Pons (tissue), 1 donor: ENCODE data around the gene SYNRG.
A peak's percentile ranks its signal among the peaks of the same experiment; 100 is the strongest.
"Not testable (repeated sequence)": the region's sequence is repeated elsewhere in the genome, so short reads cannot be mapped to it uniquely, and the experiment has no call there.

Experiments
- DNase-seq: peaks from one replicate; pipeline ENCODE4 v3.0.0-alpha.2; 2016; ENCODE audit warnings: low spot score

The SYNRG gene

DNA sequence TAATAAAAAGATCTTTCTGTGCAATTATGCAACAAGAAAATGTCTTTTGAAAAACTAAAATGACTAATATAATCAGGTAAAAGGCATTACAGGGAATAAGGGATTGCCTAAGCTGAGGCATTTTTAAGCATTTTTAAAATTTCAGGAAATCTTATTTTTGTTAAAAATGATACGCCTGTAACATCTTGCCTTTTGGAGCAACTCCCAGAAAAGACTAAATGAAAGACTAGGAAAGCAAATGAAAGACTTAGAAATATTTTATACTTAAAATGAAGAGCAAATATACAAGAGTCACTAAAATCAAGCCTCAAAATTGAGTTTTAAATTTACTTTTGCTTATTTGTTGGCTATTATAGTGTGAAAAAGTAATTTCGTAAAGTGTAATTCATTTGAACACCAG, 63.7 kb downstream of the SYNRG start:
- DNase-seq, result no peak

DNA sequence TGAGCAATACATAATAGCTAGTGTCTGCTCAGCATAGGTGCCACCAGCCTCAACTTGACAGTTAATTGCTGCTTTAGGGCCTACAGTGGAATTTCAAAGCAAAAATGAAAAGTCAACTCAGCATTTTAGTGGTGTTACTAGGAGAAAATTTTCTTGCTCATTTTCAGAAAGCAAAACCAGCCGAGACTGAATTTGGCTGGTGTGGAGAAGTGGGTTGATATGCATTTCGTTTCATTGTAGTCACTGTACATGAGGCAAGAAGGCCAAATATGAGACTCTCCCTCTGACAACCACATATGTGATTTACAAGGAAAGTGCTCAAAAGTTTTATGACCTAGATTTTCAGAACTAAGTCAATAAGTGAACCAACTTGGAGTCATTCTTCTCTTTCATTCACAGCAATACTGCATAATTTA, 65.6 kb downstream of the SYNRG start:
- DNase-seq, result no peak

GRCh38 chr17:37541880-37542660, 67.1 kb downstream of the SYNRG start:
- no peak for DNase-seq

GRCh38 chr17:37538981-37539659, 70.1 kb downstream of the SYNRG start:
- DNase-seq, result no peak

DNA sequence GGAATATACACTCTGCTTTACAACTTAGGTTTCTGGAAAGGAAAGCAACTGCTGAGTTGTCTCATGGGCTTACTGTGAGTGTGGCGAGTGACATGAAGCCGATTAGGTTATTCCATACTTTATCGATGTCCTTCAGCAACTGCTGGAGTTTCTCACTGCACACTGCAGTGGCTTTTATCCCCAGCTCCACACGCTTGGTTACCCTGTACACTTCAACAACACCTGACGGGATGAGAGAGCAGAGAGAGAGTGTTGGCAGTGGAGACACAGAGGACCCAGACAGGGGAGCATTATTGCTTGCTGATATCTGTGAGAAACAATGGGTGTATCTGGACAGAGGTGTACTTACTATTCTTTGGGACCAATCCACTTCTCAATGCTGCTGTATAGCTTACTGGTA, 73.3 kb downstream of the SYNRG start:
- no peak for DNase-seq

GRCh38 chr17:37532756-37533155, 76.5 kb downstream of the SYNRG start:
- DNase-seq, result no peak

- DNase-seq, result no peak
Observed at GRCh38 chr17:37530420-37530819, 78.8 kb downstream of the SYNRG start.

- peak; percentile 62 for DNase-seq
Observed at GRCh38 chr17:37527249-37527851, 81.9 kb downstream of the SYNRG start.

GRCh38 chr17:37523715-37524219, 85.5 kb downstream of the SYNRG start:
- no peak for DNase-seq

- no peak for DNase-seq
Observed at GRCh38 chr17:37521821-37522220, 87.4 kb downstream of the SYNRG start.

DNA sequence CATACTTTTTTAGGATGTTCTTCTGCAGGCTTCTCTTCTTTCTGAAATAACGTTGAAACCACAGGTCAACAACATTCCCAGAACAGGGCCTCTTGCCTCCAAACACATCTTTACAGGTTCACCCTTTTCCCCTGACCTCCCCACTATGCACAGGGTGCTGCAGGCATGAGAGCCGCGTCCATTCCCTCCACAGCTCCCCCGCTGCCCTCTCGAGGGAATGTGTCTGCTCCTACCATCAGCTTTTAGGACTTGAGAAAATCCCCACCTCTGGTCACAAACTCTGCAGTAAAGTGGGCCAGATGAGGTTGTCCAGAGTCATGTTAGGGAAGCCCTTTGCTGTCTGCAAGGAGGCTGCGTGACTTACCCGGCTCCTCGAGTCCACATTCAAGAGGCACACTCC, 89.0 kb downstream of the SYNRG start:
- DNase-seq, result no peak

DNA sequence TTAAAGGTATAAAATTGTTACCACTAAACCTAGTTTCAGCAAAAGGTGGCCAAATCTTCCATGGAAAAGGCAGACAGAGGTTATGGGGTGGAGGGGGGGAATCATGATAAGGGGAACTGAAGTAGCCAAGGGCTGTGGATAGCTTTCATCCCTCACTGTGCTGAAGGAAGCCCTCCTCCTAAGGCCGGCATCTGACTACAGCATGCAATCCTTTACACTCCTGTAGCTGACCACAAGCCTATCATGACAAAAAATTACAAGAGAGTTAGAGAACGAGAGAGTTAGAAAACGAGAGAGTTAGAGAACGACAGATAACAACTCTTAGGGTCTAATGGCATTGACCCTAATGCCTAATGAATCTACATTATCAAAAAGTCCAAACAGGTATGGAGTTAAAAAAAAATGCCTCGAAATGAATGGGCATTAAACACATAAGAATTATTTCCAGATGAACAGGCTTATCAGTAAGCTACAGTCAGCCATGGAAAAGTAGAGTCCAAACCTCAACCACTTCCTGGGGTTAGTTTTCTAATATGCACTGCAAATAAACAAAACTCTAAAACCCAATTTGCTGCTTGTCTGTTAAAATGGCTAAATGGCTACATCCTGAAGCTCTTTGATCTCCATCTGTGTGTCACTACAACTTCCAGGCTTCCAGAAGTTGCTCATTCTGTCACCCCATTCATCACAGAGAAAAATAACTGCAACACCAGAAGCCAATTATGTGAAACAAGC, 89.8 kb downstream of the SYNRG start:
- DNase-seq, result no peak

DNA sequence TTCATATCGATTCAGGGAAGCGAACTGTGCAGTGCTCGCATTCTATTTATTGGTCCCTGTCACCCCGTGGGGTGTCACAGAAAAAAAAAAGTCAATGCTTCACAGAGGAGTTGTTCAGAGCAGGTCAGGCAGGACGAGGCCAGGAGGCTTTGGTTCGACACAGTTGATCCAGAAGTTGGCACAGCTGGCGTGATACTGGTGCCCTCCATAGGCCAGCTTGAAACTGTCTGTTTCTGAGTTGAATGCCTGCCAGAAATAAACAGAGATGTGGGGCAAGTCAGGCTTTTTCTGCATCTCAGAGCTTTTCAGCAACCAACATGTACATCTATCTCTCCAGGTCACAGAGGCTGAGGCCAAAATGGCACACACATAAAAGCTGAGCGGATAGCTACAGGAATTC, 90.4 kb downstream of the SYNRG start:
- DNase-seq, result peak; percentile 39

DNA sequence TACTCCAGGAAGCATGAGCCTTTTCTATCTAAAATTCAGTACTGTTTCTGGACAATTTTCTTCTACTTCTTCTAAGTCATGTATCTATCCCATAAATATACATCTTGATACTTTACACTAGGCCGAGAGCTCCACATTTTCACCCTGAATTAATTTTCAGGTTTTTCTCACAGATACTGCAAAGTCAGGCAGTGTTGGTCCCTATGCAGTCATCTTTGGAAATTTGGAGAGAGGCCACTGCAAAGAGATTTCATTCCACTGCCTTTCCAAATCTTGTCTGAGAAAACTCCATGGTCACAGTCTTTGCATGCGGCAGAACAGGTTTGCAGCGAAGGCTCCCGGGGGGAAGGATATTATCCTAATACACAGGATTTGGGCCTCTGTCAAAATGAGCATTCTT, 91.3 kb downstream of the SYNRG start:
- DNase-seq, result no peak

GRCh38 chr17:37516127-37516571, 93.1 kb downstream of the SYNRG start:
- DNase-seq, result no peak

- no peak for DNase-seq
Observed at GRCh38 chr17:37513711-37514110, 95.5 kb downstream of the SYNRG start.

- DNase-seq, result no peak
Observed at GRCh38 chr17:37512442-37513068, 96.7 kb downstream of the SYNRG start.

DNA sequence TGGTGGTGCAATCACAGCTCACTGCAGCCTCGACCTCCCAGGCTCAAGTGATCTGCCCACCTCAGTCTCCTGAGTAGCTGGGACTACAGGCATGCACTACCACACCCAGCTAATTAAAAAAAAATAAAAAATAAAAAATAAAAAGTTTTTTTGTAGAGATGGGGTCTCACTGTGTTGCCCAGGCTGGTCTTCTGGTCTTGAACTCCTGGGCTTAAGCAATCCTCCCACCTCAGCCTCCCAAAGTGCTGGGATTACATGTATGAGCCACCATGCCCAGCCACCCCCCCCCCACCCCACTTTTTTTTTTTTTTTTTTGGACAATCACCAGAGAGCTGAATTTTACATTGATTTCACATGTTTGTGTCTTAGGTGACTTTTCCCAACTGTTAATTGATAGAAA, 97.6 kb downstream of the SYNRG start:
- DNase-seq, result not testable (repeated sequence)

- DNase-seq, result no peak
Observed at GRCh38 chr17:37510056-37510455, 99.2 kb downstream of the SYNRG start.

GRCh38 chr17:37507111-37507510, 102.1 kb downstream of the SYNRG start:
- DNase-seq, result peak; percentile 21

DNA sequence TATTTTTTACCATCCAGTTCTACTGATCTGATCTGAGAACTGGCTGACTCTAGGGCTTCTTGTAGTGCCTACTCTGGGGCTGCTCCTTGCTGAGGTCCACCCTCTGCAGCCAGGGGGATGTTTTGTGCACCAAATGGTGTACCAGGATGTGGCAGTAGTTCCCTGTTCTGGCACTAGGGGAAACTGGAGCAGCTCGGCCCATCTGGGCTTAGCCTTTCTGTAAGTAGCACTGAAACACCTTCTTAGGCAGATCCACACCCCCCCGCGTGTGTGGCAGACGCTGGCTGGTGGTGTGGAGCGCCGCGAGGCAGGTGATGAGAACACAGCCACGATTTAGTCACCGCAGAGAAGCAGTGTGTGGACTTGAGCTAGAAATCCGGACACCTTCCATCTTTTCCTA, 102.5 kb downstream of the SYNRG start:
- DNase-seq, result peak; percentile 9

DNA sequence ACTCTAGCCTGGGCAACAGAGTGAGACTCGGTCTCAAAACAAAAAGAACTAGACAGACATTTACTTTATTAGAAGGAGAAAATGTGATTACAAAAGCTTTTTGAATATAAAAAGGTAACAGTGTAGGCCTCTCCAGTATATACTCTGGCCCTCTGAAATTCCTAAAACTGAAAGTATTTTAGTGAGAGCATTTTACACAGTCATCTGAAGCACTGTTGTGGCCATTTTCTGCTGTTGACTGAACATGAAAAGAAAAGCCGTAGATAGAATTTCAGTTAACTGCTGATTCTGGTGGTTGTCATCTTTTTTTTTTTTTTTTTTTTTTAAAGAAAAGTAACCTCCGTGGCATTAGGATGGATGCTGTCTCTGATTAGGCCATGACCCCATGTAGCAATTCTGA, 103.9 kb downstream of the SYNRG start:
- DNase-seq, result no peak
